Esophagus mucosa (tissue), 1 donor: ENCODE measurements around the gene STXBP6. TPM values are rescaled to one million over a fixed set of nuclear protein-coding genes. Genes with fewer than 3 reads are reported as not detected.

ENCODE experiments used
- ATAC-seq: fragments of 200-7000 bp; cut with Tn5 transposase; one replicate; pipeline ENCODE4 v1.9.1; 2020
- total RNA-seq: library from RNA; stranded (reverse); gene quantifications from one replicate; pipeline ENCODE4 v1.2.4, GENCODE V29; 2023
- donor health status: DM: yes; HTN: yes; CAD: no.

Gene STXBP6
- total RNA-seq, 1 donor from 2014 or later = 0.56 TPM

GRCh38 chr14:24913746-24914145, 136.2 kb downstream of the STXBP6 start:
- no peak for ATAC-seq

GRCh38 chr14:24913021-24913420, 136.9 kb downstream of the STXBP6 start:
- no peak for ATAC-seq

DNA sequence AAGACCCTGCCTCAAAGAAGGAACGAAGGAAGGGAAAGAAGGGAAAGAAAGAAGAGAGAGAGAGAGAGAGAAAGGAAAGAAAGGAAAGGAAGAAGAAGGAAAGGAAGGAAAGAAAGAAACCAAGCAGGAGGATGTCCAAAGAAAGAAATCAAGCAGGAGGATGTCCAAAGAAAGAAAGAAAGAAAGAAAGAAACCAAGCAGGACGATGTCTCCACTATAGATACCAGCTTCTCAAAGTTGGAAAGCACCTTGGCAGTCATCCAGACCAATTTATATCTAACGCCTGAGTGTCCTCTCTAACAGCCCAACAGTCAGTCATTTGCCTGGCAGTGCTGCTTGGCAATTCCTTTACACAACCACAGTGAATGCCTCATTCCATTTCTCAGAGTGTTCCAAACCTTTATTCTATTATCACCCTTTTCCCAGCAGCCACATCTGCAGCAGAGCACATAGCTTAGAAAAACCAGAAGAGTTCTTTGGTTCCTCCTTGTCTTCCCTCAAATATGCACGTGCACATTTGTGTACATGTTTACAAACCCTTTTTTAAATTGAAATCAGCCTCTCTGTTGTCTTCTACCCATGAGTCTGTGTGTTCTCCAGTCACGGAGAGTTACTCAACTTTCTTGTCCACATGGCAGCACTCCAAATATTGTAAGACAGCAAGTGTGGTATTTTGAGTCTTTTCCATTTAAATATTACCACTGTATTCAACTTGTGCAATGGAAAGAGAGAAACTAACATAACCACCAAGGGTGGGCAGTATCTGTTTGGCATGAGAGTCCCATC, 138.4 kb downstream of the STXBP6 start:
- ATAC-seq = no peak

GRCh38 chr14:24910408-24910986, 139.4 kb downstream of the STXBP6 start:
- no peak for ATAC-seq

- no peak for ATAC-seq
These were observed 140.2 kb downstream of the STXBP6 start for GRCh38 chr14:24909523-24910302.

DNA sequence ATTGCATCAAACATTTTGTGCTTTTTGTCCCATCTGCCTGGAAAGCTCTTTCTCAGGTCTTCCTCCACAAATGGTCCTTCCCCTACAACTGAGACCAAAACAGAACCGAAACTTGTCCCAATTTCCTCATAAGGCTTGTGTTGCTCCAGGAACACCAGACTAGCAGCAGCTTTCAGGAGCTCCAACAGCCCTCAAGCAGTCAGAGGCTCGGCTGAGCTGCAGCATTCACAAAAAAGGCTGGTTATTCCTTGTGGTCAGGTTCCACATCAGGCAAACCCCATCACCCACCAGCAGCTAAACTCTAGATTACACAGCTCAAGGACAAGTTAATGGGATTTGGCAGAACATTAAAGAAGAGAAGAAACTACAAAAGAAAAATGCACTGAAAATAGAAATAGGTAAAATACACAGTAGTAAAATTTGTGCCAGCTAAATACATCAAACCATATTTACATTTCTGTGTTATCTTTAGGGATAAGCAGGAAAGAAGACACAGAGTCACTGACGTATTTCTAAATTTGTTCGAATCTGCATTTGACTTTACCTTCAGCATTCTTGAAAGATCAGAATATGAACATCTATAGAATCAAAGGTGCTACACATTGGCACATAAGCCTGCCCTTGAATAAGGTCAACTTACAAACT, 141.2 kb downstream of the STXBP6 start:
- no peak for ATAC-seq

DNA sequence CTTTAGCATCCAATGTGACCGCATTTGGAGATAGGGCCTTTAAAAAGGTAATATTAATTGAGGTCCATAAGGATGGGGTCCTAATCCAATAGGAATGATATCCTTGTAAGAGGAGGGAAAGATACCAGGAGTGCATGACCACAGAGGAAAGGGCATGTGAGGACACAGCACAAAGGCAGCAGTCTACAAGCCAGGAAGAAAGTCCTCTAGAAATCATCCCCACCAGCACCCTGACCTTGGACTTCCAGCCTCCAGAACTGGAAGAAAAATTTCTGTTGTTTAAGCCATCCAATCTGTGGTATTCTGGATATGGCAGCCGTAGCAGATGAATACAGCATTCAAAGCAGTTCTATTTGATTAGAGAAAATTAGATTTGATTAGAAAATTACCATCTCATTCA, 145.4 kb downstream of the STXBP6 start:
- no peak for ATAC-seq

DNA sequence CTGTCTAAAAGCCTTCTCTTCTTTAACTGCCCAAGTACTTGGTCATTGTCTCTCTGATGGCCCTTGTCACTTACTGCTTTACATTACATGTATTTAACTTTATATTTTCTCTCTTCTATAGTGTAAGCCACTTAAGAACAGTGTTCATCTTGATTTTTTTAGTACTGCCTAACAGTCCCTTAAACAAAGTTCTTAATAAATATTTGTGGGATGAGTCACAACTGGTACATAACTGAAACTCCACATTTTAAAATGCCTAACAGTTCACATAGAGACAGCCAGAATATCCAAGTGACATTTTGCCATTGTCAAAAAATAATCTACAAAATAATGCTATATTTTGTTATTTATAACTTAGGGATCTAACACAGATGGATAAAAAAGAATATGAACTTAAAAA, 146.6 kb downstream of the STXBP6 start:
- no peak for ATAC-seq

- no peak for ATAC-seq
These were observed 149.5 kb downstream of the STXBP6 start for GRCh38 chr14:24900269-24901100.

DNA sequence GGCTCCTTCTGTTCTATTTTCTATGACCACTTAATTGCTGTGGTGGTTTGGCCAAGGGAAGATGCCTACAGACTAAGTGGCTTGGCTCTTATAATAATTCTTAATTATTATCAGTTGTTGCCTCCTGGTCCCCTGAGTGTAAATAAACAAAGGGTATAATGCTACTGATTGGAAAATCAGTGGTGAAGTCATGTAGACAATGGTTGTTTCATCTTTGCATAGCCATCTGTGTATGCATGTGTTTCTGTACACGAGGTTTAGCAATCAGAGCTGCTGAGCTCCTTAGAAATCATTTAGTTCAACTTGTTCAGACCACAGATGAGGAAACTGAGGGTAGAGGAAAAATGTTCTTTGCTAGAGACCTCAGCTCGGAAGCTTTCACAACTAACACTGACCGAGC, 152.2 kb downstream of the STXBP6 start:
- ATAC-seq = no peak

GRCh38 chr14:24895622-24896021, 154.3 kb downstream of the STXBP6 start:
- no peak for ATAC-seq

DNA sequence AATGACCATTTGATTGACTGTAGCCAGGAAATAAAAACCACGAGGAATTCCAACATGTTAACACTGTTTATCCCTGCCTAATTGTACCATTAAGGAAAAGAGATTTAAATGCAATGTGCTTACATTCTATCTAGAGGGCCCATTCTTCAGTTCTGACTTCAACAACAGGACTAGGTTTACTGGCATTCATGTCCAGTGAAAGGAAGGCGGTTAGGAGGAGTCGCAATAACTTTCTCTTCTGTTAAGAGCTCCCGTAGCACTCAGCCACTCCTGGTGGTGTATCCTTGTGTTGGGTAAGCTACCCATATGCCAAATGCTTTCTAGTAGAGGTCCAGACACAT, 154.7 kb downstream of the STXBP6 start:
- ATAC-seq = no peak

DNA sequence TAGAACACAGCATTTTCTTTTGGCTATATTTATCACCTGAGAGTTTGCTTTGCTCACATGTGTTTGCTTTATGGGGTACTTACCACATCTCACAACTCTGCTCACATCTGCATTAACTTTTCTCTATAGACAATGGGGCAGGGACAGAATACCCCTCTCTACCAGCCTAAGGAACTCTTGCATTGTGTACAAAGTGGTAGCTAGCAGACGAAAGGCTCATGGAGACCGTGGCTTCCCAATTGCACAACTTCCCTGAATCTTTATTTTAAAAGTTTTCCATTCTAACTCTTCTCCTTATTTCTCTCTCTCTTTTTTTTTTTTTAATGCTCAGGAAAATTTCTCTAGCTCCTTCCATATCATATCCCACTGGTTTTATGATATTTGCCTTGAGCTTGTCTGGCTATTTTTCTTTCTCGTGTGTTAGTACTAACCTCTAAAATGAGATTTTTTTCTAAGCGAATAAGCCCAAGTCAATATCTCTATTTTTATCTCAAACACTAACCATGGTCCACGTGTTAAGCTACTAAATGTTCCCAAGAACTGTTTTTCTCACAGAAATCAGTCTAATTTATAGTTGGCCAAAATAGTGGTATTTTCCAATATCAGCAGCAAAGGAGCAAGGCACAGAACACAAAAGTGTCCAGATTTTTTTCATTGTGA, 155.2 kb downstream of the STXBP6 start:
- no peak for ATAC-seq

DNA sequence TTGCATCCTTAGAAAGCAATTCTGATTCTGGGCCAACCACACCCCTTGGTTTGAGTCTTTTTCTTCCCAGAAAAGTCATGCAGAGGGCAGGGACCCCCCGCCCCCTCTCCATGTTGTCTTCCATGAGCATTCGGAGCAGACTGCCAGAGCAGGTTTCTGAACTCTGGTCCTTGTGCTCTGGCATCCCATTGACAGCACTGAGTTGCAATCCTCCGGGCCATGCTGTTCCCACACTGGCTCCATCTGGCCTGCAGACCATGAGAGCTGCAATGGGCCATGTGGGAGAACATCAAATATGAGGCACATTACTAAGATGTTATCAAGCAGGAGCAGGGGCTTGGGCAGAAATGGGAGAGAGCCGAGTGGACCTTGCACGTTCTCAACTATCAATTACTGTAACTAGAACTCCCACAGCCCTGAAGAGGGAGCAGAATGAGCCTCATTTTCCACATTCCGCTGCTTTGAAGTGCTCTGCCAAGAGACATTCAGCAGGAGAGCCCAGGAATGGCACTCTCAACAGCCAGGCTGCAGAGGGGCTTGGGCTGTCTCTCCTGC, 157.4 kb downstream of the STXBP6 start:
- no peak for ATAC-seq

DNA sequence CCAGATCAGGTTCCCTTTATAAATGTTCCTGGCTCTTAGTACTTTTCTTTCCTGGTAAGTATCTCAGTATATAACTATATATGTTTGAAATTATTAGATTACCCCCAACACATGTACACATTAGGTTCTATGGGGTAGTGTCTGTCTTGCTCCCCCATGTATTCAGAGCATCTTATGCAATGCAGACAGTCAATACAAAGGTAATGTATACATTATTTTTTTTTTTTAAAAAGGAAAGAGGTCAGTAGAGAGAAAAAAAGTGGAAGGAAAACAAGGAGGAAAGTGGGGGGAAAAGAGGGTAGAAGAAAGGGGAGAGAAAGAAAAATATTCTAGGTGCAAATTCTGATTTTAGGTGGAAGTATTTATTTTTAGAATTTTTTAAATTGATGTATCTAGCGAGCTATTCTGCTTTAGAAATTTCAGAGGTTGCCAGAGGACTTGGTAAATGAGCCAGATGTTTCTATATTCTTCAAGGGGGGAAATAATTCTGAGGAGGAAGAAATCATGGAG, 157.9 kb downstream of the STXBP6 start:
- ATAC-seq = no peak

DNA sequence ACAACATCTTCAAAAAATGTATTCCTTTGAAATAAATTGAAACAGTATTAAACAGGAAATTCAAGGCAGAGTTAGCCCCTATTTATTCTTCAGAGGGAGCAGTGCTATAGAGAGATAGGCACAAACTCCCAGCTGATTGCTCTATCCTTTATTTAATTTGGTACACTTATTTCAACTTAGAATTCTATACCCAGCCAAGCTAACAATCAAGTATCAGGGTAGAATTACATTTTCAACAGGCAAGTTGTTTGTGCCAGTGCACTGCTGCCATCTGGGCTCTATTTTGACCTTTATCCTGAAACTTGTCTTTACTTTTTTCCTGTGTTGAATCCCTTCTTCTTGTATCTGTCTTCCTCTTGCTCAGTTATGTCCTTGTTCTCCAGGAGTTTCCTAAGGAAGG, 159.2 kb downstream of the STXBP6 start:
- no peak for ATAC-seq

- no peak for ATAC-seq
These were observed 160.1 kb downstream of the STXBP6 start for GRCh38 chr14:24889843-24890242.

- no peak for ATAC-seq
These were observed 161.4 kb downstream of the STXBP6 start for GRCh38 chr14:24888532-24888931.

- no peak for ATAC-seq
These were observed 162.2 kb downstream of the STXBP6 start for GRCh38 chr14:24887623-24888304.

DNA sequence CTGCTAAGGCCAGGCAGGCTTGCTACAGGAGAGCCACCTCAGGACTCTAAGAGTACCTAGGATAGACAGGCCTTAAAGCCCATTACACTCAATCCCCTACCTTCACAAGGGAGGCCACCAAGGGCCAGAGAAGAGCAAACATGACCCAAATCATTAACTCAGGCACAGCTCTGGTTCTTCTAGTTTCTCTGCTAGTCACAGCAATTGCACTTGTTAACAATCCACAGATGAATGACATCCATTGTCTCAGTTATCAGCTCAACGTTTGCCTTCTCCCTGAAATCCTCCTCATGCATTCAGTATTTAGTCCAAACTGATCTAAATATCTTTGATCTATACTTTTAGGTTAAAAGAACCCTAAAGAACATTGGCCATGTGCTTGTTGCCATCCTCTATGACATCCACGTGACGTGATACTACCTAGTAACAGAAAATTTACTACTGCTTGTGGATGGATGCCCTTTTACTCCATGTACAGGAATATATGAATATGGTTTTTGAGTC, 164.5 kb downstream of the STXBP6 start:
- ATAC-seq = no peak
